NCI-H1092 treated with DMSO at 0.1 percent for 48 hours (cell line): ENCODE measurements around the gene TPRX2.
"Not testable (repeated sequence)": the region's sequence is repeated elsewhere in the genome, so short reads cannot be mapped to it uniquely, and the experiment has no call there.

Source experiments
- DNase-seq: peaks from one replicate; lab custom pipeline; 2025; lab: John Stamatoyannopoulos, UW

TPRX2 gene, protein sequence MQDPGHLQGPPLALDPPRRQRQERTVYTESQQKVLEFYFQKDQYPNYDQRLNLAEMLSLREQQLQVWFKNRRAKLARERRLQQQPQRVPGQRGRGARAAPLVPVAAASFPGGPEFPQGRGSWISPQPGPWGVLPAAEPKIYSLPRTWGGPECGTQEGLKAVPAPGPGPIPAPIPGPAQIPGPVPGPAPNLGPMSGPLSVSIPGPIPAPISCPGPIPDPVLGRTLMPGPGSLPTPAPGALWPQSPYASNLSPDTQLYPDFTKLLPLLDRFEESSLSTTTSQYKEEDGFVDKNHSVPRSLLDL

DNA sequence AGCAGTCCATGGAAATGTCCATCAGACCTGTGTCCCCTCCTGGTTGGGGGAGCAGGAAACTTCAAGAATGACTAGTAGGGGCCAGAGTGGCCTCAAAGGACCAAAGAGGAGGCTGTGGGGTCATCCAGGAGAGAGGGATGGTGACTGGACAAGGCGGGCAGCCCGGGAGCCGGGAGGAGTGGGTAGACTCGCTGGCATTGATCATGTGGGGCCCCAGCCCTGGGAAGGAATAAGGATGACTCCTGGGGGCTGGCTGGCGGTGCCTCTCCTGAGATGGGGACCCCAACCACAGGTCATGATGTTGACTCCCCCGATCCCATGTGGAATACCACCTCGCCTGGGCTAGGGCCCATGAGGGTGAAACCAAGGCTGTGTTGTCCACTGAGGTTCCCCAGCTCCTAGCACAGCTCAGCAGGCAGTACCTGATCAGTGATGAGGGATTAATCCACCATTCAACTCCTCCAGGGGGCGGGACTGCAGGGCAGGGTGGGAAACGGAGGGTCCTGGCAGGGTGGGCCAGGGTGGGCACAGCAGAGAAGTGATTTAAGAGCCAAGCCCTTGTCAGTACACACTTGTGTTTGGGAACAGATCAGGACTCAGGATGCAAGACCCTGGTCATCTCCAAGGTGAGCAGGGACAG, at the start of gene TPRX2:
Gene TPRX2 (plus strand): TSS at position 590 of the 640 bp plus-strand sequence. CDS start 12 bp downstream, at position 602.
- DNase-seq: not testable (repeated sequence)

DNA sequence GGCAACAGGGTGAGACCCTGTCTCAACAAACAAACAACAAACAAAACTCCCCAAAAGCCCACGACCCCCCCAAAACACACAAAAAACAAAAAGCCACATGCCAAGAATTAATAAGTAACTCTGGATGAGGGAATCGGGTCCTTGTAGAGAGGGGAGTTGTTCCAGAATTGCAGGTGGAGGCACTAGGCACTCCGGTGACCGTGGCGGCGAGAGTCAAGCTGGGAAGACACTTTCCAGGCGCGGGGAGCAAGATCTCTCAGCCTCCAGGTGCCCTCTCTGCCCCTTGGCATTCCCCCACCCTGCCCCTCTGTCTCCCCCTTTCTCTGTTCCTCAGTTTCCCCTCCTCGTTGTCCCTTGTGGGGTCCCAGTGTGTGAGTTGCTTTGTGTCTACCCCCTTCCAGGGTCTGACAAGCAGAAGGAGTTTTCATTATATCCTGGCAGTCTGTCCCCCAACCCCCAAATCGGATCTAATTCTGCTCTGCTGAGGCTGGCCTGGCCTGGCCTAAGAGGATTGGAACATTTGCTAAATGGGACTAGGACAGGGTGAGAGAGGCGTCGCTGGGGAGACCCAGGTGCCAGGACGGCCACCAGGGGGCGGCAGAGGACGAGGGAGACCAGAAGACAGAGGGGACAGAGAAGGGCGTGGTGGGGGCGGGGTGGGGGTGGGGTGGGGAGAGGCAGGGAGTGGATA, 45.6 kb upstream of the TPRX2 start:
- DNase-seq: peak; percentile 25

DNA sequence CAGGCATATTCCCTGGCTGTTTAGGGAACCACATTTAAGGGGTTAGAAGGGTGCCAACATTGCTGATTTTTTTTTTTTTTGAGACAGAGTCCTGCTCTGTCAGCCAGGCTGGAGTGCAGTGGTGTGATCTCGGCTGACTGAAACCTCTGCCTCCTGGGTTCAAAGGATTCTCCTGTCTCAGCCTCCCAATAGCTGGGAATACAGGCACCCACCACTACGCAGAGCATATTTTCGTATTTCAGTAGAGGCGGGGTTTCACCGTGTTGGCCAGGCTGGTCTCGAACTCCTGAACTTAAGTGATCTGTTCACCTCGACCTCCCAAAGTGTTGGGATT, 45.1 kb upstream of the TPRX2 start:
- DNase-seq: no peak

DNA sequence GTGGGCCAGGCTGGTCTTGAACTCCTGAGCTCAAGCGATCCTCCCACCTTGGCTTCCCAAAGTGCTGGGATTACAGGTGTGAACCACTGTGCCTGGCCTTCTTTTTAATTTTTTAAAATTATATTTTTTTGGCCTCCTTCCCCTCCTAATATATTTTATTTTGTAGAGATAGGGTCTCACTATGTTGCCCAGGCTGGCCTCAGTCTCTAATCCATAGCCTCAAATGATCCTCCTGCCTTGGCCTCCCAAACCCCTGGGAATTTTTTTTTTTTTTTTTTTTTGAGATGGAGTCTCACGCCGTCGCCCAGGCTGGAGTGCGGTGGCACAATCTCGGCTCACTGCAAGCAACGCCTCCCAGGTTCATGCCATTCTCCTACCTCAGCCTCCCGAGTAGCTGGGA, 42.8 kb upstream of the TPRX2 start:
- DNase-seq: not testable (repeated sequence)

DNA sequence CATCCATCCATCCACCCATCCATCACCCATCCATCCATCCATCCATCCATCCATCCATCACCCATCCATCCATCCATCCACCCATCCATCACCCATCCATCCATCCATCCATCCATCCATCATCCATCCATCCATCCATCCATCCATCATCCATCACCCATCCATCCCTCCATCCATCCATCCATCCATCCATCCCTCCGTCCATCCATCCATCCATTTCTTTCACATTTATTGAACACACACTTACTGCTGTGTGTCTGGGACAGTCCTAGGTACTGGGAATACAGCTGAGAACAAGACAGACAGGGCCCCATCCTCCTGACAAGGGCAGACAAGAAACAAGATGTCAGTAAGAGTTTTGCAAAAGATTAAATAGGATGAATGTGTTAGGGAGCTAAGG, 40.8 kb upstream of the TPRX2 start:
- not testable (repeated sequence) for DNase-seq

DNA sequence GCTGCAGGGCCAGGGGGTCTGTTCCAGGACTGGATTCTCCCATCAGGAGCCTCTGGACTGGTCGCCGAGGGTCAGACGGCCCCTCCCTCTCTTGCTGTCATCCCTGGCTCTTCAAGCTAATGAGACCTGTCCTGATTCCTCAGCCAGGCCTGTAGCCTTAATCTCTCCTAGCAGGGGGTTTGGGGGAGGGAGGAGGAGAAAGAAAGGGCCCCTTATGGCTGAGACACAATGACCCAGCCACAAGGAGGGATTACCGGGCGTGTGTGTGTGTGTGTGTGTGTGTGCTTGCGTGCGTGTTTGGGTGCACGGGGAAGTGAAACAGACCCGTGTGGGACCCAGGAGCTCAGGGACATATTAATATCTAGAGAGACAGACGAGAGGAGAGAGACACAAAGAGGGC, 39.2 kb upstream of the TPRX2 start:
- no peak for DNase-seq

DNA sequence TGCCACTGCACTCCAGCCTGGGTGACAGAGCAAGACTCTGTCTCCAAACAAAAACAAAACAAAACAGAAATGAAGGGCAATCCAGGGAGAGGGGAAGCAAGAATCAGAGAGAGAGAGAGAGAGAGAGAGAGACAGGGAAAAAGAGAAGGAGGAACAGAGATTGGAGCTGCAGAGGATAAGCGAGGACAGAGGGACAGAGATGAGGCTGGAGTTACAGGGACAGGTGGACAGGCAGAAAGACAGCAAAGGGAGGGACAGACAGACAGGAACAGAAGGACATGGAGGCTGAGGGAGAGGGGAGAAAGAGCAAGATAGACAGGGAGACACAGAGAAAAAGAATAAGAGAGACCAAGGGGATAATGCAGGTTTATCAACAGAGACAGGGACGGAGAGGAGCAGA, 38.6 kb upstream of the TPRX2 start:
- DNase-seq: no peak

DNA sequence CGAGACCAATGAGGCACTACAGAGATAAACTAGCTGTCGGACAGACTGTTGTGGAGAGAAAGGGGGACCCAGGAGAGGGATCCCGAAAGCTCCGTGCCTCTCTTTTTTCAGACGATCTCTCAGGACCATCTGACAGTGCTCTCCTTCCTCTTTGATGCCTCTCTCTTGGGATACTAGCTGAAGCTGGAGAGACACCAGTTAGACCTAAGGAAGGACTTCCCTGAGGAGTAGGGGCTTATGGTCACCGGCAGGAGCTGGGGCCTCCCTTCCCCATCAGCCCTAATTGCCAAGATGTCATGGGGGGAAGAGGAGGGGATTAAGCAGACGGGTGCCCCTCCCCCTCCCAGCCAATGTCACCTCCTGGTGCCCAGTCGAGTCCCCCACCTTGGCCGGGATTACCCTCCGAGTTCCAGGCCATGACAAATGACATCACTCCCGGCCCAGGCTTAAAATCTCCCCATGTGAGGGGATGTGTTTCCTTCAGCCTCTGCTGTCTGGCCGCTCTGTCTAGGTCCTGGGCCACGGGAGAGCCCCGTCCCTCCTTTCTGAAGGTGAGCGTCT, 37.5 kb upstream of the TPRX2 start, which contains the start of gene CRX:
Gene CRX (plus strand): TSS at position 478 of the 561 bp plus-strand sequence. CDS start 12,507 bp downstream, outside the sequence.
- DNase-seq: no peak

DNA sequence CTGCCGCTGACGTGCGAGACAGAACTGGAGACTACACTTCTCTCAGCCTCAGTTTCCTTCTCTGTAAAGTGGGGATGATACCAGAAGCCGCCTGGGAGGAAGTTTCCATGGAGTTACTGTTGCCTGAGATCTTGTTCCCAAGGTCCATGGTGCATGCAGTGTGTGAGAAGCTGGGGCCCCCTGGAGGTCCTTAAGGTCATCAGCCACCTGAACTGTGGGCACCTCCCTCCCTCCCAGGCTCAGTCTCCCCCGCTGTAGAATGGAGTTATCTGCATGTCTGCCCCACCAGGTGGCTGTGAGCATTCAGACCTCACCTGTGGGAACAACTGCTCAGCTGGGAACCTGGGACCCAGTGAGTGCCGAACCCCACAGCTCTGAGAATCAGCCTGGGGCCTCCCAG, 34.6 kb upstream of the TPRX2 start:
- DNase-seq: no peak

DNA sequence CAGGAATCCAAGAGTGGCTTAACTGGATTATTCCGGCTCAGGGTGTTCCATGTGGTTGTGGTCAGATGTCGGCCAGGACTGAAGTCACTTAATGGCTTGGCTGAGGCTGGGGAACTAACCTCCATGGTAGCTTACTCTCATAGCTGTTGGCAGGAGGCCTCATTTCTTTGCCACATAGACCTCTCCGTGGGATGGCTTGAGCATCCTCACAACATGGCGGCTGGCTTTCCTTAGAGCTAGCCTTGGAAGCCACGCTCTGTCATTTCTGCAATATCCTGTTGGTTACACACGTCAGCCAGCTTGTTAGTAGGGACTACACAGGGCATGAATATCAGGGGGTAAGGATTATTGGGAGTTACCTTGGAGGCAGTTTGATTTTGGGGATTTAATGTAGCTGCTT, 32.2 kb upstream of the TPRX2 start:
- no peak for DNase-seq

DNA sequence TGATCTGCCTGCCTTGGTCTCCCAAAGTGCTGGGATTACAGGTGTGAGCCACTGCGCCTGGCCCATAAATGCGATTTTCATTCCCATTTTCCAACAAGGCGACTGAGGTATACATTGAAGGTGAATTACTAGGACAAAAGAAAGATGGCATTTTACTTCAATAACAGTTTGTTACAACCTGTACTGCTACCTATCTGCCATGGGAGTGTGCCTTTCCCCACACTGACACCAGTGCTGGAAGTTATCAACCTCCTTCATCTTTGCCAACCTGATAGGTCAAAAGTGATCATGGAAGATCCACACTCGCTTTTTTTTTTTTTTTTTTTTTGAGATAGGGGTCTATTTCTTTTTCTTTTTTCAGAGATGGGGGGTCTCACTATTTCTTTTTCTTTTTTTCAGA, 26.3 kb upstream of the TPRX2 start:
- DNase-seq: no peak

DNA sequence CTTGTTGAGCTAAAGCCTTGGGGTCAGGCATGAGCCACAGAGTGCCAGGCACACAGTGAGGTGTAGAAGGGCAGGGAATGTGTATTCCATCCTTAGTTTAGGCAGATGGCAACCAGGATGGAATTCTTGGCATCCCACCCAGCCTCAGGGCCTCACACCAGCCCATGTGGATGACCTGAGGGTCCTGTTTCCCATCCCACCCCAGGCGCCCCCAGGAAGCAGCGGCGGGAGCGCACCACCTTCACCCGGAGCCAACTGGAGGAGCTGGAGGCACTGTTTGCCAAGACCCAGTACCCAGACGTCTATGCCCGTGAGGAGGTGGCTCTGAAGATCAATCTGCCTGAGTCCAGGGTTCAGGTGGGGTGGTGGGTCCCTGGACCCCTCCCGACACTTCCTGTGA, 23.0 kb upstream of the TPRX2 start:
- no peak for DNase-seq

DNA sequence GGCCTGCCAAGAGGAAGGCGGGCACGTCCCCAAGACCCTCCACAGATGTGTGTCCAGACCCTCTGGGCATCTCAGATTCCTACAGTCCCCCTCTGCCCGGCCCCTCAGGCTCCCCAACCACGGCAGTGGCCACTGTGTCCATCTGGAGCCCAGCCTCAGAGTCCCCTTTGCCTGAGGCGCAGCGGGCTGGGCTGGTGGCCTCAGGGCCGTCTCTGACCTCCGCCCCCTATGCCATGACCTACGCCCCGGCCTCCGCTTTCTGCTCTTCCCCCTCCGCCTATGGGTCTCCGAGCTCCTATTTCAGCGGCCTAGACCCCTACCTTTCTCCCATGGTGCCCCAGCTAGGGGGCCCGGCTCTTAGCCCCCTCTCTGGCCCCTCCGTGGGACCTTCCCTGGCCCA, 19.6 kb upstream of the TPRX2 start:
- DNase-seq: no peak

DNA sequence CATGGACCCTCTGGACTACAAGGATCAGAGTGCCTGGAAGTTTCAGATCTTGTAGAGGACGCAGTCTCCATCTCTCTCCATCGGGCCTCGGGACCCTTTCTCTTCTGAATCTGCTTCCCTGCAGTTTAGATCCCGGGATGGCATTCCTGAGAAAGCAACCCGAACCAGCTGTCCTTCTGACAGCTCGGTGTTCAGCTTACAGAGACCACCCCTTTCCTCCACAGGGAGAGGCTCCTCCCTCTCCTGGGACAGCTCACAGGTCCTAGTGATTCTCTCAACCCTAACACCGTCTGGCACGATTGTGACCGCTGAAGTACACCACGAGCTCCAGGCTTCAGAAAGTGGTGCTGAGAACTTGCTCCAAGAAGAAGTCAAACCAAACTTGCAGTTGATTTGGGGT, 19.1 kb upstream of the TPRX2 start:
- no peak for DNase-seq

DNA sequence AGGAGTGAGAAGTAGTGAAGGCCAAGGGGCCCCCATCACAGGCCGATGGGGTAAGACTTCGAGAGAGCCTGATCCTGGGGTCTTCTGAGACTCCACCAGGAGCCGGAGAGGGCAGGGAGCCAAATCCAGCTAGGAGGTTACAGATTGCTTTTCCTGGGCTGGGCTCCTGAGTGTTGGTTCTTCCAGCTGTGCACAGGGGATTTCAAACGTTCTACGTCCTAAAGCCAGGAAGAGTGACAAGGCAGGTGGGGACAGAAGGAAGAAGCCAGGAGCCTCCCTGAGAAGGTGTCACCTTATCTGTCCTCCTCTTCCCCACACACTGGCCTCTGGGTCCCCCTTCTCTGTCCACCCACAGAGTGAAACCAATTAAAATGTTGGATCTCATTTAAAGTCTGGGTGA, 16.1 kb upstream of the TPRX2 start:
- no peak for DNase-seq

DNA sequence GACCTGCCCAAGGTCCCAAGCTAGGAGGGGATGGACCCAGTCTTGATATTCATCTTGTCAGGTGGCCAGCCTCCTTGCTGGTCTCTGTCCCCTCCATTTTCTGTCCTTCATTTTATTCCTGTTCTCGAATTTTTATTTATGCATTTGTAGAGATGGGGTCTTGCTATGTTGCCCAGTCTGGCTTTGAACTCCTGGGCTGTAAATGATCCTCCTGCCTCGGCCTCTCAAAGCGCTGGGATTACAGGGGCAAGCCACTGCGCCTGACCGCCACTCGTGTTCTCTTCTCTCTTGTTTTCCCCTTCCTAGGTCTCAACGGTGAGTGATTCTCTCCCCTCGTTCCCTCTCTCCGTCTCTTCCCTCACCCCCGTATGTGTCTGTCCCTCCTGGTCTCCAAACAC, 10.6 kb upstream of the TPRX2 start:
- no peak for DNase-seq

DNA sequence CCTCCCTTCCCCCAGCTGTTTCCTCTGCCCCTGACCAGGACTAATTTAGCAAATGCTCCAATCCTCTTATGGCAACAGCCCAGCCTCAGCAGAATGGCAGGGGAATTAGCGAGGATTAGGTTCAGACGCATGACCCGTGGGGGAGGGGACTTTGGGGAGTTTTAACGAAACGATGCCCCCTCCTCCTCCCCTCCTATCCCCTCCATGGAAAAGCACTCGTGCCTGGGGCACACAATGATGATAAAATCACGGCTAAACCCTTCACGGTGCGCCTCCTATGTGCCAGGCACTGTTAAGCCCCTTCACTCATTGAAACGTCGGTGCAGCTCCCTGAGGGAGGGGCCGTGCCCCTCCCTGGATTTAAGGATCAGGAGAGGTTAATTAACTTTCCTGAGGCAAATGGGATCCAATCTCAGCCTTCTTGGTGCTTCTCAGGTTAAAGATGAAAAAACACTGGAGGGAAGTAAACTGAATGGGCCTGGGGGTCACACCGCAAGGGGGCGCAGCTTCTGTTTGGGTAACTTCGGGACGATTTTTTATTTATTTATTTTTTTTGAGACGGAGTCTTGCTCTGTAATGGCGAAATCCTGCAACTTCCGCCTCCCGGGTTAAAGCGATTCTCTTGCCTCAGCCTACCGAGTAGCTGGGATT, 10.1 kb upstream of the TPRX2 start:
- no peak for DNase-seq

DNA sequence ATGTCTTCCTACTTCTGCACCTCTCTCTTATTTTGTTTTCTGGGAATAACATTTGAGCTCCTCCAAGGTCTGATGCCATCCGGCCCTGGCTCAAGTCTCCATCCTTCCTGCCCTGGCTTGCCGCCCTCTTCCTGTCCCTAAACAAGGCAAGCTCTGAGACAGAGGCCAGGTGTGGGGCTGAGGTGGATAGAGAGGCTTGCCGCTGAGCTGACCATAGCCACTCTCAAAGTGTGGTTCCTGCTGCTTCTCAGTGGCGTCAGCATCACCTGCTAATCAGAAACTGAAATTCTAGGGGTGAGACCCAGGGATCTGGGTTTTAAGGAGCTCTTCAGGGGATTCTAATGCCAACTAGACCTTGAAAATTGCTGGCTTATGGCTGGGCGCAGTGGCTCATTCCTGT, 6.0 kb upstream of the TPRX2 start:
- no peak for DNase-seq

DNA sequence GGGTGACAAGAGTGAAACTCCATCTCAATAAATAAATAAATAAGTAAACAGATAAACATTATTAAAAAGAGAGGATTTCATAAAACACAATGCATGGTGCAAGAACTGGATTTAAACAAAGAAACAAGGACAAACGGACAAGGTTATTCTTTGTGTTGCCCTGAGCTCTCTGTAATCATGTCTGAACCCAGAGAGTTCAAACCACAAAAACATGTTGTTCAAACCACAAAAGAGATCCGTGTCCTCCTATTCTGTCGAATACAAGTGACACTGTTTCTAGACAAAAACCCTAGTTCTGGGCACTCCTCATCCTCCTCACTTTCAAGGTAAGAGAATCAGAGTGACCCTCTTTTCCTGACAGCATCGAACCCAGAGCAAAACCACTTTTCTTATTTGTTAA, 4.6 kb upstream of the TPRX2 start:
- no peak for DNase-seq

DNA sequence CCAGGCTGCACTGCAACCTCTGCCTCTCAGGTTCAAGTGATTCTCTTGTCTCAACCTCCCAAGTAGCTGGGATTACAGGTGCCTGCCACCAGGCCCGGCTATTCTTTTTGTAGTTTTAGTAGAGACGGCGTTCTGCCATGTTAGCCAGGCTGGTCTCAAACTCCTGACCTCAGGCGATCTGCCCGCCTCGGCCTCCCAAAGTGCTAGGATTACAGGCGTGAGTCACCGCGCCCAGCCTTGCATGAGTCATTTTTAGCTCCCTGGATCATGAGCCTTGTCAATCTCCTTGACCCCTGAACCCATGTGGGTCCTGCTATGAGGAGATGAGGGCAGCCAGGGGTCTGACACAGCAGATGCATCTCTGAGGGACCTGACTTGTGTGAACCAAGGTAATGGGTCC, 804 bp upstream of the TPRX2 start:
- DNase-seq: not testable (repeated sequence)

DNA sequence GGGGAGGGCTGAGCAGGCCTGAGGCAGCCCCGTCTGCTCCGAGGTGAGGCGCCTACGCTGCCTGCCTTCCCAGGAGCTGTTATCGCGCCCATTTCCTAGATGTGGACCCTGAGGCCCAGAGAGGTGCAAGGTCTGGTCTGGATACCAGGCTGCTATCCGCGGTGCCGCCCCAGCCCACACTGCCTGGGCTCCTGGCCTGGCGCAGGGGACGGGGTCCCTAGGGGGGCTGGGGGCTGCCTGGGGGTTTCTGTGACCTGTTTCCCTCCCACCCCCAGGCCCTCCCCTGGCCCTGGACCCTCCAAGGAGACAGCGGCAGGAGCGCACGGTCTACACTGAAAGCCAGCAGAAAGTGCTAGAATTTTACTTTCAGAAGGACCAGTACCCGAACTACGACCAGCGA, 803 bp downstream of the TPRX2 start:
- DNase-seq: not testable (repeated sequence)

DNA sequence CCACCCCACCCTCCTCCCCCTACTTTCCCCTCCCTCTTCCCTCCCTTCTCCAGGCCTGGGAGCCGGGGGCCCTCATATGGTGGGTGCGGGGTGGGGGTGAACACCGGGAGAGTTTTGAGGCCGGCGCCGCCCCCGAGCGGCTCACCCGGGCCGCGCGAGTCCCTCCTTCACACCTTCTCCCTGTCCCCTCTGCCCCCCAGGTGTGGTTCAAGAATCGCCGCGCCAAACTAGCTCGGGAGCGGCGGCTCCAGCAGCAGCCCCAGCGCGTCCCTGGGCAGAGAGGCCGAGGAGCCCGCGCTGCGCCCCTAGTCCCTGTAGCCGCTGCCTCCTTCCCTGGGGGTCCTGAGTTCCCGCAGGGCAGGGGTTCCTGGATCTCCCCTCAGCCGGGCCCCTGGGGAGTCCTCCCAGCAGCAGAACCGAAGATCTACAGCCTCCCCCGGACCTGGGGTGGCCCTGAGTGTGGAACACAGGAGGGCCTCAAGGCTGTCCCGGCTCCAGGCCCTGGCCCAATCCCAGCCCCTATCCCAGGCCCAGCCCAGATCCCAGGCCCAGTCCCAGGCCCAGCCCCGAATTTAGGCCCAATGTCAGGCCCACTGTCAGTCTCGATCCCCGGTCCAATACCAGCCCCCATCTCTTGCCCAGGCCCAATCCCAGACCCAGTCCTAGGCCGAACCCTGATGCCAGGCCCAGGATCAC, 1.7 kb downstream of the TPRX2 start:
- DNase-seq: no peak
